Bronchial epithelial cell (primary cell): ENCODE results near the gene SDSL. TPM values are rescaled to one million over a fixed set of nuclear protein-coding genes. Genes with fewer than 3 reads are reported as not detected.
A peak's percentile ranks its signal among the peaks of the same experiment; 100 is the strongest.

Source experiments
- DNase-seq: peaks from one replicate; pipeline ENCODE4 v3.0.0-alpha.2; 2010; ENCODE audit warnings: low read depth
- FAIRE-seq: peaks from 2 replicates; lab custom pipeline; 2011; peaks lifted over from hg19 to GRCh38; lab: Jason Lieb, UNC
- H3K27me3 ChIP-seq: 2 replicates; pipeline ENCODE4 v1.5.1; 2011; ENCODE audit warnings: low read length; ENCODE audit not compliant: control insufficient read depth, insufficient read depth
- H3K36me3 ChIP-seq: 2 replicates; pipeline ENCODE4 v1.5.1; 2011; ENCODE audit warnings: low read length; ENCODE audit not compliant: control insufficient read depth, insufficient read depth
- H3K4me3 ChIP-seq: 2 replicates; pipeline ENCODE4 v1.5.1; 2011; ENCODE audit warnings: mild to moderate bottlenecking, low read depth, low read length, control low read depth
- CTCF ChIP-seq: IDR thresholded peaks from 2 replicates; pipeline ENCODE4 v1.5.1; 2011; ENCODE audit warnings: mild to moderate bottlenecking, moderate library complexity, low read length, control low read depth, inconsistent platforms; ENCODE audit not compliant: insufficient read depth, severe bottlenecking
- total RNA-seq: library from RNA; depleted of rRNA; stranded (reverse); fragments of >200 nt; gene quantifications from 2 replicates; pipeline ENCODE4 v1.2.1, GENCODE V29; 2014

Gene SDSL
- total RNA-seq, 1 donor from 2014 or later, result 4.7 TPM

DNA sequence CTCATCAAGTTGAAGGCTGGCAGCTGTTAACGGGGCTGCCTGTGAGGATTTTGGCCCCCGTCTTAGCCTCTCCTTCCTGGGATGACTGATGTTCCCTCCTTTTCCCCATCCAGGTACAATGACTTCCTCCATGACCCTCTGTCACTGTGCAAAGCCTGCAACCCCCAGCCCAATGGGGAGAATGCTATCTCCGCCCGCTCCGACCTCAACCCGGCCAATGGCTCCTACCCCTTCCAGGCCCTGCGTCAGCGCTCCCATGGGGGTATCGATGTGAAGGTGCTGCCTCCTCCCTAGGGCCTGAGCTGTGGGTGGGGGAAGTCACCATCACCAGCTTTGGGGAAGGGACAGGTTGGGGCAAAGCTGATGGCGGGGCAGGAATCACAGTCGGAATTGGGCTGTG is 34.5 kb upstream of the SDSL start:
- no peak for TF ChIP-seq CTCF
- DNase-seq (no peak), FAIRE-seq (no peak)
- Histone ChIP-seq H3K4me3 (no peak overlapping the region), H3K36me3 (peaks cover 6% of the 10 kb centered on the region), H3K27me3 (no peaks in the 10 kb centered on the region)

DNA sequence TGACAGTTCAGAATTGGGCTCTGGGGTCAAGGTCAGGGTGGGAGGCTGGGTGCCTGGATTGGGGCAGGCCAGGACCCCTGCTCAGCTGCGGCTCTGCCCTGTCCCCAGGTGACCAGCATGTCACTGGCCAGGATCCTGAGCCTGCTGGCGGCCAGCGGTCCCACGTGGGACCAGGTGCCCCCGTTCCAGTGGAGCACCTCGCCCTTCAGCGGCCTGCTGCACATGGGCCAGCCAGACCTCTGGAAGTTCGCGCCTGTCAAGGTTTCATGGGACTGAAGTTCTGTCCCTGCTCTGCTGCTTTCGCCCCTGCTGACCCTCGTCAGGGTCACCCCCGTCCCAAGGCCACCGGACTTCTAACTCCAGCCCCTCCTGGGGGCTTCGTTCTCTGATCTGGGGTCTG is 33.8 kb upstream of the SDSL start:
- FAIRE-seq (no peak), DNase-seq (no peak)
- Histone ChIP-seq H3K4me3 (no peak overlapping the region), H3K27me3 (no peaks in the 10 kb centered on the region), H3K36me3 (peaks cover 6% of the 10 kb centered on the region)
- TF ChIP-seq CTCF, result no peak

GRCh38 chr12:113390064-113391043 is 31.8 kb upstream of the SDSL start:
- FAIRE-seq (peak; percentile 7), DNase-seq (no peak)
- no peaks in the 10 kb centered on the region for H3K27me3 ChIP-seq
- peaks cover 4% of the 10 kb centered on the region for H3K36me3 ChIP-seq
- no peak overlapping the region for H3K4me3 ChIP-seq
- TF ChIP-seq CTCF, result no peak

- no peak for DNase-seq
Observed at GRCh38 chr12:113391145-113391544, 31.0 kb upstream of the SDSL start.

GRCh38 chr12:113391650-113392337 is 30.4 kb upstream of the SDSL start:
- no peak for DNase-seq

More at GRCh38 chr12:113391145-113391544, 31.0 kb upstream of the SDSL start:
- no peak for FAIRE-seq
- H3K4me3 ChIP-seq, result no peak overlapping the region
- H3K36me3 ChIP-seq, result peaks cover 4% of the 10 kb centered on the region
- H3K27me3 ChIP-seq, result no peaks in the 10 kb centered on the region
- TF ChIP-seq CTCF, result no peak

More at GRCh38 chr12:113391650-113392337, 30.4 kb upstream of the SDSL start:
- peaks cover 4% of the 10 kb centered on the region for H3K36me3 ChIP-seq
- TF ChIP-seq CTCF, result no peak
- FAIRE-seq, result no peak
- H3K27me3 ChIP-seq, result no peaks in the 10 kb centered on the region
- H3K4me3 ChIP-seq, result no peak overlapping the region
